NK-92 (cell line): Measurements from ENCODE around the gene NFIA.

ENCODE experiments used
- DNase-seq: peaks from one replicate; lab custom pipeline; 2025; ENCODE audit not compliant: unreplicated experiment; lab: John Stamatoyannopoulos, UW

The NFIA gene

GRCh38 chr1:61083013-61083806 lies 849 bp downstream of the NFIA start:
- no peak for DNase-seq

- DNase-seq = no peak
Observed at GRCh38 chr1:61083807-61084440, 1.6 kb downstream of the NFIA start.

DNA sequence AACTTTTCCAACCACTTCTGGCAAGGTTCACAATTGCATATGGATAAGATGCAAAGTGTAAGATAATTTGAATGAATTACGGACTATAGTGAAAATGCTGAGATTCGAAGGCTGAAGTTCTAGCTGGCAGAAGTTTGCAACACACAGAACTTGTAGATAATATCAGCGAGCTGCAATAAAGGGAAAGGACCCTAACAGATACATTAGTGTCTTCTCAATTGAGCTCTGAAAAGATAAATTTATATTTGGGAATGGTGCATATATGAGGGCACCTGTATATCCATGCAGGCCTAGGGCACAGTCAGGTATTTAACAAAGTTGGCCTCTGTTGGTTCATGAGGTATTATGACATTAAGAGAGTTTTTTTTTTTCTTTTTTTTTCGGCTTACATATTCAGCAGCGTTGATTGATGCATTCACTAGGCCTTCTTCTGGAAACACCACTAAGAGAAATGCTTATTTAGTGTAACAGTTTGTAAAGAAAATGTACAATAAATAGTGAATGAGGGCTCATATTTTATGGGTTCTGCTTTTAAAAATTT lies 2.2 kb downstream of the NFIA start:
- DNase-seq = no peak

DNA sequence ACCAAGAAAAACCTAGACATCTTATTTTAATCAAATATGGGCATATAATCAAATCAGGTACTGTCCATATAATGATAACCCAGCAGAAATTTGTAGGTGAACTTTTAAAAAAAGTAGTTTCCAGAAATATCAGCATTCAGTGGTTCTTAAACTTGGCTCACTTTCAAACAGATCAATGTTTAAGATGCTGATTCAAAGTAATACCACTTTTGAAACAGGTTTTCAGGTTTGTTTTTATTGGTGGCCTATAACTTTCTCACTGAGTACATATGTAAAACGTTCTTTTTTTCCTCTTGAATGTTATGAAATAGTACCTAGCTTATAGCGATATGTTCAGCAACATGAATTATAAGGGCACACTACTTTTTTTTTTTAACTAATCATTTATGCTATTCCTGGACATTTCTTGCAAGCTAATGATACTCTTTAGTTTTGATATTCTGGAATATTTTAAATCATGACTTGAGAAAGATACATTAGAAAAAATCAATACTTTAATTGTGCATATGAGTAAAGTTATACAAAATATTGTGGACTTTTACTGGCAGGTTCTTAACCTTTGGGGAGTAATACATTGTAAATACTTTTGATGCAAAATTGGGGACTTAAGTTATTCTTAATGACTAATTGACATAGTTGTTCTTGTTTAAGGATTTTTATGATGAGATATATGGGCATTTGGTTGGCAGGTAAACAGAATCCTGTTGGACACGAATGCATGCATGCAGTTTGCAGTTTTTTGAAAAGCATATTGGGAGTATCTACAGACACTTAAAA lies 3.0 kb downstream of the NFIA start:
- no peak for DNase-seq

GRCh38 chr1:61085983-61086644 lies 3.8 kb downstream of the NFIA start:
- DNase-seq = no peak

DNA sequence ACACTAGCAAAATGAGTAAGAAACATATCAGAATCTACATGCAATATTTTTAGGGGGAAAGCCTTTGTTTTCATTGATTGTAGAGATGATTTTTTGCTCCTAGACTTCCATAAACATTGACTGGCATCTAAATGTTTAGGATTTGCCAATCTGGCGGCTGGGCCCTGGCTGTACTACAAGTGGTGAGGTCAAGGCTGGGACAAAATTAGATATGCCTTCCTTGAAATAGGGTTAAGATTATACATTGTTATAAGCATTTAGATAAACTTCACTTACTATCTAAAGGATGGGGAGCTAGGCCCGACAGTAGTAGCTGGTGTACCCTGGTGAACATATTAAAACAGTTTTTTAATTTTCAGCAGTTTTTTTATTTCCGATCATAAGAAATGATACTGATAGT lies 5.2 kb downstream of the NFIA start:
- no peak for DNase-seq

DNA sequence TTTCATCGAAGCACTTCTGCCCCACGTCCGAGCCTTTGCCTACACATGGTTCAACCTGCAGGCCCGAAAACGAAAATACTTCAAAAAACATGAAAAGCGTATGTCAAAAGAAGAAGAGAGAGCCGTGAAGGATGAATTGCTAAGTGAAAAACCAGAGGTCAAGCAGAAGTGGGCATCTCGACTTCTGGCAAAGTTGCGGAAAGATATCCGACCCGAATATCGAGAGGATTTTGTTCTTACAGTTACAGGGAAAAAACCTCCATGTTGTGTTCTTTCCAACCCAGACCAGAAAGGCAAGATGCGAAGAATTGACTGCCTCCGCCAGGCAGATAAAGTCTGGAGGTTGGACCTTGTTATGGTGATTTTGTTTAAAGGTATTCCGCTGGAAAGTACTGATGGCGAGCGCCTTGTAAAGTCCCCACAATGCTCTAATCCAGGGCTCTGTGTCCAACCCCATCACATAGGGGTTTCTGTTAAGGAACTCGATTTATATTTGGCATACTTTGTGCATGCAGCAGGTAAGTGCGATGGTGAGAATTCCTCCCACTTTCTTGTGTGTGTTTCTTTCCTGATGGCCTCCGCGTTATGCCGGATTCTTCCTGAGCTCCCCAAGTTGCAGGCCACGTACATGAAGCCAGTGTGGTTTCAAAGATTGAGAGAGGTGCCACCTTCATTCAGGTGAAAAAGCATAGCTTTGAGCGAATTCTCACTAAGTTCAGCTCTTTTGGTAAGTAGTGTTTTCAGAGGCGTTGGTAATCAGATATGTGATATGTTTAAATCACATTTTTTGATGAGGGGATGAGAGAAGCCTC lies 6.0 kb downstream of the NFIA start:
- no peak for DNase-seq

DNA sequence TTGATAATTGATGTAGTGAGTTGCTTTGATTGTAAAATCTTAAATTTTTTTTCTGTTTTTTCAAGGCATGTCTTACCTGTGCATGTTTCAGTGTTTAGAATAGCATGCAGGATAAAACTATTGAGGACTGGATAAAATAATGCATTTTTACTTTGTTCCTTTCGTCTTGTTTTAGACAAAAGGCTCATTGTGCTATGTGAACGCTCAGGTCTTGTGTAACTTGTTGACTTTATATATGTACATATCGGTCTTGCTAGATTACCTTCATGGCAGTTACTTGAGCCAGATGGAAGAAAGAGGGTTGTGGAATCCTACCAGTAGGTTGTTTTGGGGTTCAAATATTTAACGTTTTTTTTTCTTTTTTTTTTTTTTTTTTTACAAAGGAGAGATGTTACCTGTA lies 7.0 kb downstream of the NFIA start:
- no peak for DNase-seq

- no peak for DNase-seq
Observed at GRCh38 chr1:61089741-61090140, 7.4 kb downstream of the NFIA start.

GRCh38 chr1:61090546-61091202 lies 8.3 kb downstream of the NFIA start:
- DNase-seq = no peak

GRCh38 chr1:61091455-61091854 lies 9.1 kb downstream of the NFIA start:
- DNase-seq = no peak

DNA sequence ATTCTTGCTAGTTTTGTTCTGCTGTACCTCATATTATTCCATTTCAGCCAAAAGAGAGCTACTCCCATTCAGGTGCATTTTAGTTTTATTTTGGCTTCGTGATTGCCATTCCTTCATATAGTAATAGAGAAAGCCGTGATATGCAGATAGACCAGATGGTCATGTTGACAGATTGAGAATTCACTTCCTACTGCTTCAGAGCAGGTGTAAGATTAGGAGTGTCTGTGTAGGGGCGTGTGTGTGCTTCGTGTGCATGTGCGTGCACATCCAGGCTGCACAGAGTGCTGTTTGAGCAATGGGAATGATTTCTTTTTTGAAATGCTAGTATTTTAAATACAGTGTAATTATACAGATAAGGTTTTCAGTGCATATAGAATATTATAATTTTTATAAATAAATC lies 10.3 kb downstream of the NFIA start:
- DNase-seq = no peak

DNA sequence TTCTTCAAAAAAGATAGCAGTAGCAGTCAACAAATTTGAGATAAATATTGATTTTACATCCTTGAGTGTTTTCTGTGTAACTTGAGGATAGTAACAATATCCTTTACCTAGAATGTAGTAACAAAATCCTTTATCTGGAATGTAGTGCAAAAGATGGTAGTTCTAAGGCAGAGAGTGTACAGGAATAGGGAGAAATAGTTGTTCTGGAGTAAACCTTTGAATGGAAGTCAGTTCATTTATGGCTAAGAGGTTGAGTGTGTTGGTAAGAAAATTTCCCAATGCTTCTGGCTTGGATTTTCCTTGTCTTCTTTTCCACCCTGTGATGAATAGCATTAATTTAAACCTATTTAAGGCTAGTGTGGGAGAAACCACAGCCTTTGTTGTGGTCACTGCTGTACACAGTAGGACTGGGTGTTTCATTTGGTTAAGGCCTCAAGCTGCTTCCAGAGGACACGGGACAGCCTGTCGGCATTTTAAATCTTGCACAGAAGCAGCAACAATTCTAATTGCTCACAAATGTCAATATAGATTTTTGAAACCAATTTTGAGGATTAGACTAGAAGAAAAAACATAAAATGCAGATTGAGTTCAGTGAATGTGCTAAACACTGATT lies 11.3 kb downstream of the NFIA start:
- DNase-seq = no peak

DNA sequence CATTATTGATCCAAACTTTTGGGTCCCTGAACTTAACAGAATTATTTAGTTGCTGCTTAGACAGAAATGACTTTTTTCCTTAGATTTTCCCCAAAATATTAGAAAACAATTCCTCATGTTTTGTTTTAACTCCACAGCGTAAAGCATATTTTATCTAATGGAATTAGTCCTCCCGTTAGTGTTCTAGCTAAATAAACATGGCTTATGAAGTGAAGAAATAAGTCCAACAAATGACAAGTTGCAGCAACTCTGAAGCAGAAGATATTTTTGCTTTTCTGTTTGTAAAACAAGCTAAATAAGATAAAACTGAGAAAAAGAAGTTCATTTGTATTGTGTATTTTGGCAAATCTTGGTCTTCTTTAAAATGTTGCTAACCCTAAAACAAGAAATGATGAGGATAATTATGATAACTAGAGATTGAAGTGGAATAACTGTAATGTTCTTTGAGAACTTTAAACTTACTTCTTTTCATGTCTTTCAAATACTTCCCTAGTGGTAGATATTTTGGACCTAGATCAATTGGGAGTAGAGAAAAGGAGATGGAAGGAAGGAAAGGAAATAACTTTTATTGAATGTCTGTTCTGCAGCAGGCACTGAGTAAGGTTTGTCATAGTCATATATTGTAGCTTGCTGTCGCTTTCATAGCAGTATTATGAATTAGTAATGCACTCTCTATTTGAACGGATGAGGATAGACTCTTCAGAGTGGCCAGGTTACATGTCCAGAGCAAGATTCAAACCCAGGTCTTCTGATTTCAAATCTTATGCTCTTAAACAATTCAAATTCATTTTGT lies 12.5 kb downstream of the NFIA start:
- no peak for DNase-seq

DNA sequence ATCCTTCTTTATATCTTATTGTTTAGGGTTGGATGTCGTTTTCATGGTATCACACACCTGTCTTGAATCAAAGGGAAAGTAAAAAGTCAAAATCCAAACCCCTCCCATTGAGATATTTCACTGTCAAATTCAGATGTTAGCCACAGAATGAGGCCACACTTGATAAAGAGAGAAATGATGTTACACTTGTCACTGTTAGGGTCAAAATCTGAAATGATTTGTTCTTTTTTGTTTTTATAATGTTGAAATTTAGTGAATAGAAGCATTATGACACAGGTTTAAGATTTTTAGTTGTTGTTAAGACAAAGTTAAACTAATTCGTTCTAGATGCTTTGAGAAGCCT lies 13.1 kb downstream of the NFIA start:
- no peak for DNase-seq

- DNase-seq = no peak
Observed at GRCh38 chr1:61097317-61097716, 15.0 kb downstream of the NFIA start.

- no peak for DNase-seq
Observed at GRCh38 chr1:61097722-61098121, 15.4 kb downstream of the NFIA start.

DNA sequence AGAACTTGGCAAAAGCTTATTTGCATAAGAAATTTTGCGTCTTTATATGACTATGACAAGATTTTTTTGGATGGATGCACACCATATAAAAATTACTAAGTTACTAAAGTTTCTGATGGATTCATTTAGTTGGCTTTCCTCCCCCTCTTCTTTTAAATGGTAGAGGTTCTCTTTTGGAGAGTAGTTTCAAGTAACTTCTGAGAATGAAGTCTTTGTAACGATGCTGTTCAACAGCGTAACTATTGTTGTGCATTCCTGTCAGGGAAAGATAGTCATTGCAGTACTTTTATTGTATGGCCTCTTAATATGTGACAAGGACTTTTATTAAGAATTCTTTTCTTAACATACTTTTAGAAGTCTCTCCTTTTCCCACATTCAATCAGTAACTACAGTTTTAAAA lies 16.0 kb downstream of the NFIA start:
- no peak for DNase-seq

GRCh38 chr1:61098906-61099437 lies 16.6 kb downstream of the NFIA start:
- DNase-seq = no peak
